ENCODE results near the gene TOLLIP.

DNA sequence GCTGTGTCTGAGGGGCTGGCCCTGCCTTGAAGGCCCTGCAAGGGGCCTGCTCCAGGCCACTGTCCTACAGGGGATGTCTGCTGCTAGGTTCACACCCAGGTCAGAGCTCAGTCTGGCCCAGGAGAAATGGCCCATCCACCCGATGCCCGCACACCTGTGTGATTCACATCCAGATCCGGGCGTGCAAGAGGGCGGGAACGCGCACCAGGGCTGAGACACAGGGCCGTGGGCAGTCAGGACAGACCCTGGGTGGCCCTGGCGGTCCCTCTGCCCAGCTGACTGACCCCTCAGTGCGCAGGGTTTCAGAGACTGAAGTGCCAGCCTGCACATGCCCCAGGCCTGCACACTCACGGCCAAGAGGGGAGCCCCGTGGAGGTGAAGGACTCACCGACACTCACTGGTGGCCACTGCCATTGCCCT is 7.4 kb downstream of the TOLLIP start:
- TF ChIP-seq, protein P1, sequence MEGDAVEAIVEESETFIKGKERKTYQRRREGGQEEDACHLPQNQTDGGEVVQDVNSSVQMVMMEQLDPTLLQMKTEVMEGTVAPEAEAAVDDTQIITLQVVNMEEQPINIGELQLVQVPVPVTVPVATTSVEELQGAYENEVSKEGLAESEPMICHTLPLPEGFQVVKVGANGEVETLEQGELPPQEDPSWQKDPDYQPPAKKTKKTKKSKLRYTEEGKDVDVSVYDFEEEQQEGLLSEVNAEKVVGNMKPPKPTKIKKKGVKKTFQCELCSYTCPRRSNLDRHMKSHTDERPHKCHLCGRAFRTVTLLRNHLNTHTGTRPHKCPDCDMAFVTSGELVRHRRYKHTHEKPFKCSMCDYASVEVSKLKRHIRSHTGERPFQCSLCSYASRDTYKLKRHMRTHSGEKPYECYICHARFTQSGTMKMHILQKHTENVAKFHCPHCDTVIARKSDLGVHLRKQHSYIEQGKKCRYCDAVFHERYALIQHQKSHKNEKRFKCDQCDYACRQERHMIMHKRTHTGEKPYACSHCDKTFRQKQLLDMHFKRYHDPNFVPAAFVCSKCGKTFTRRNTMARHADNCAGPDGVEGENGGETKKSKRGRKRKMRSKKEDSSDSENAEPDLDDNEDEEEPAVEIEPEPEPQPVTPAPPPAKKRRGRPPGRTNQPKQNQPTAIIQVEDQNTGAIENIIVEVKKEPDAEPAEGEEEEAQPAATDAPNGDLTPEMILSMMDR (IDR thresholded peaks at IDR 0.05), result no peak
- TF ChIP-seq POLR2A (IDR thresholded peaks at IDR 0.05), result no peak

All from Peyer's patch (tissue), 4 donors.